D721Med (cell line): ENCODE results near the gene PRG2.

Source experiments
- DNase-seq: peaks from one replicate; pipeline ENCODE4 v3.0.0; 2011; ENCODE audit warnings: low spot score; ENCODE audit not compliant: insufficient read length
- FAIRE-seq: peaks from 2 replicates; lab custom pipeline; 2011; peaks lifted over from hg19 to GRCh38; lab: Jason Lieb, UNC
- CTCF ChIP-seq: IDR thresholded peaks from 2 replicates; pipeline ENCODE4 v1.5.1; 2012; ENCODE audit warnings: mild to moderate bottlenecking, control low read depth; ENCODE audit not compliant: insufficient read depth; ENCODE audit errors: missing control alignments

The PRG2 gene

GRCh38 chr11:57354699-57355098 is 35.8 kb downstream of the PRG2 start:
- DNase-seq (no peak), FAIRE-seq (no peak)
- TF ChIP-seq CTCF, result no peak

- no peak for TF ChIP-seq CTCF
- no peak for FAIRE-seq
- no peak for DNase-seq
Observed at GRCh38 chr11:57353852-57354251, 36.6 kb downstream of the PRG2 start.

- TF ChIP-seq CTCF, result no peak
- FAIRE-seq, result no peak
- DNase-seq, result no peak
Observed at GRCh38 chr11:57353446-57353845, 37.0 kb downstream of the PRG2 start.

GRCh38 chr11:57353036-57353435 is 37.4 kb downstream of the PRG2 start:
- TF ChIP-seq CTCF, result no peak
- FAIRE-seq, result no peak
- DNase-seq, result no peak

GRCh38 chr11:57349491-57350274 is 40.8 kb downstream of the PRG2 start:
- FAIRE-seq (no peak), DNase-seq (peak; percentile 58)
- peak; percentile 9 for TF ChIP-seq CTCF

GRCh38 chr11:57348636-57349313 is 41.7 kb downstream of the PRG2 start:
- FAIRE-seq, result no peak

More at GRCh38 chr11:57348636-57349313, 41.7 kb downstream of the PRG2 start:
- DNase-seq, result no peak
- no peak for TF ChIP-seq CTCF
